ENCODE data around the gene CNTFR.

CNTFR gene

DNA sequence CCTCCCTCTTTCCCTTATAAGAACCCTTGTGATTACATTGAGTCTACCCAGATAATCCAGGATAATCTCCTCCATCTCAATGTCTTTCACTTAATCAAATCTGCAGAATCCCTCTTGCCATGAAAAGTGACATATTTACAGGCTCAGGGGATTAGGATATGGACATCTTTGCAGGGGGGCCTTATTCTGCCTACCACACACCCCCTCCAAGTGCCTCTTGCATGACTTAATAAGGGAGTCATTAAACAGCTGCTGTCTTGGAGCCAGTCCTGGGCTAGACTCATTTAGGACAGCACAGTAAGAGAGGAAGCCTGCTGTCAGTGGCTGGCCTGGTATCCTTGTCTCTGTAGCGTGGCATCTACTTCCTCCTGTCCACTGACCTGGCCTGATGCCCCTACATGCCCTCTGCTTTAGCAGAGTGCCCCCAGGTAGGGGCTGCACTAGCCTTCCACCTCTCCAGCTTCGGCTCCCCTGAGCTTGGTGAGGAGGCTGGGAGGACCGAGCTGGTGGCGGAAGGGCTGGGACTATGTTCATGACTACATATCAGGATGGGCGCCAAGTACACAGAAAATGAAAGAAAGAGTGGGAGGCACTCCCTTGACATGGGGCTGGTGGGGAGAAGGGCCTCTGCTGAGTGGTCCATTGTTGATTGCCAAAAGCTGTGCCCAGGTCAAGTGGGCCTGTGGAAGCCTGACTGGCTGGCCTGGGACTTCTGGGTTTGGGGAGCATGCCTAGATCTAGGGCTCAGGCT, 84.0 kb downstream of the CNTFR start:
- no peak for DNase-seq

DNA sequence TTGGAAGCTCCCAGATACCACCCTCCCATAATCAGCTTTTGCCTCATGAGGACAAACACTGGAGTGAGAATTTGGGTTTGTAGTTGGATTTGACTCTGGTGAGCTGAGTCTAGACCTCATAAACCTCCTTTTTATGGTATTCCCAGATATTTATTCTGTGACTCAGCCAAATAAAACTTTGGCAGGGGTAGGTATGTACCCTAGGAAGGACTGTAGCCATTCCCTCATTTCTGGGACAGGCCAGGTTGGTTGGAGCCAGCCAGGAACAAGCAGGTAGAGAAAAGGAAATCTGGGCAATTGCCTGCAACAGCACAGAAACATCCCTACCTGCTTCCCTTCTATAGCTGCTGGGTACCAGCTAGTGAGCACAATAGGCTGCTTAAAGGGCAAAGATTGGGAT, 86.1 kb downstream of the CNTFR start:
- DNase-seq: no peak

DNA sequence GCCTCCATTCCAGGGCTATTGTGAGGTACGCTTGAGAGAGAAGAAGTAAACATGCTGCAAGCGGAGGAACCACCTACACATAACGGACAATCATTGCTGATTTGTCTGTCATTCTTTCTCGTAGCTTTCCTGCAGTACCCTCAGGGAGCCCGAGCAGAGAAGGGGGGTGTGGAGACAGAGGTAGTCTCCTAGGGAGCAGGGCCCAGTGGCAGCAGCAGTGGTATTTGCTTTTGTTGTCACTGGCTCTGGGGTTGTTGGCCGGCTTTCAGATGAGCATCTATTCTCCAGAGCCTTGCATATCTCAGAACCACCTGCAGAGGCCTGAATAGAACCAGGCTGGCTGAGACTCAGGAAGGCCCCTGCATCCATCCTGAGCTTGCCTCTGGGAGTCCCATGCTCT, 86.6 kb downstream of the CNTFR start:
- DNase-seq: no peak

DNA sequence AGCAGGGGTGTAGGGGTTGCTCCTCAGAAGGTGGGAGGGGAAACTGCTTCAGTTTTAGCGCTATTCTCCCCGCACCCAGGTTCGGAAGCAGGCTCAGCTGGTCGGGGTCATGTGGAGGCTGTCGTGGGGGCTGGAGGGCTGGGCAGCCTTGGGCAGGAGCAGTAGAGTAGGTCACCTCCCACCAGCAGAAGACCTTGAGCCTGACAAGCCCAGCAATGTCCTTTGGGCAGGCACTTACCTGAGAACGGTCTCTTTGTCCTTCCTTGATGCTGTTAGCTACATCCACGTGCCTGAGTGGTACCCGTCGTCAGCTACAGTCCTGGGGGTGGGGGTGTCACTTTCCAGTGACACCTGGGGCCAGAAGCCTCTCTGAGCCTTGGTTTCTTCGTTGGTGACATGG, 87.1 kb downstream of the CNTFR start:
- no peak for DNase-seq

DNA sequence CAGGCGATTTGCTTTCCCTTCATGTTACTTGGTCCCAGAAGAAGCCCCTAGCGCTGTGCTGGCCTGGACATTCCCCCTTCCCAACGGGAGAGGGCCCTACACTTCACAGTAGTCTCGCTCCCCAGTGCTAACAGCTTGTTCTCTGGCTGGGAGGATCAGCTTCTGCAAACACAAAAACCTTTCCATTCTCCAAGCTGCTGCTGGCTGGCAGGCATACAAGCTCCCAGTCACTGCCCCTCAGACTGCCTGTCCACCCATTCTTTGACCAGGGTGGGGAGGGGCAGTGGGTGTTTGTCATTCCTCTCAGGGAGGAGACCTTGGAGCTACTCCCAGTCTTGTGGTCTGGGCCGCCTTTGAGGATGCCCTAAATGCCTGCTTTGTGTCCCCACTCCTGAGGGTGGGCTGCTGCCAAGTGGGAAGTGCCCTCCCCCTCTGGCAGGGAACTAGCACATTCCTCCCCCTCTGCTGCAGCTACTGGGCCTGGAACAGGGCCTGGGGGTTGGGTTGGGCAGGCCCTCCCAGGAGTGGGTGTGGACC, 87.6 kb downstream of the CNTFR start:
- no peak for DNase-seq
